HepG2 (cell line): ENCODE measurements around the gene ELP5. TPM values are rescaled to one million over a fixed set of nuclear protein-coding genes. Genes with fewer than 3 reads are reported as not detected.

Experiments
- CSRNP1 ChIP-seq: sonication (generic); formaldehyde crosslinking; IDR thresholded peaks from 2 replicates; pipeline ENCODE4 v1.8.1; 2023; ENCODE audit warnings: mild to moderate bottlenecking, missing genetic modification reagents
- EP300 ChIP-seq, 3 experiments: sonication (generic) in 1 of 3; formaldehyde crosslinking in 1 of 3; IDR thresholded peaks; 2 replicates each; pipeline versions ENCODE4 v1.5.1 to v1.6.1; 2011 to 2020; ENCODE audit warnings: low read depth in 2 of 3, low read length in 2 of 3, borderline replicate concordance in 1 of 3, improper control_type of control experiment in 1 of 3, mild to moderate bottlenecking in 1 of 3, missing genetic modification reagents in 1 of 3, moderate library complexity in 1 of 3
- FOXK1 ChIP-seq: sonication (generic); formaldehyde crosslinking; IDR thresholded peaks from 2 replicates; pipeline ENCODE4 v1.4.0; 2020; ENCODE audit warnings: low read depth, missing genetic modification reagents, borderline replicate concordance
- GABPA ChIP-seq, 2 experiments: IDR thresholded peaks; 2 replicates each; pipeline ENCODE4 v1.6.1; 2011 to 2016; ENCODE audit warnings: low read depth in 2 of 2, low read length in 1 of 2, missing biosample characterization in 1 of 2, missing genetic modification characterization in 1 of 2
- MIXL1 ChIP-seq: IDR thresholded peaks from 2 replicates; pipeline ENCODE4 v1.6.1; 2016
- PCBP1 ChIP-seq: fragments of 200-400 bp; formaldehyde crosslinking; IDR thresholded peaks from 2 replicates; pipeline ENCODE4 v1.6.1; 2017; ENCODE audit warnings: mild to moderate bottlenecking, low read depth, low read length, borderline replicate concordance
- PPARG ChIP-seq: conservative IDR thresholded peaks from 2 replicates; pipeline ENCODE4 v1.6.1; 2016; ENCODE audit warnings: missing biosample characterization, missing genetic modification reagents
- SNAPC4 ChIP-seq: sonication (generic); formaldehyde crosslinking; IDR thresholded peaks from 2 replicates; pipeline ENCODE4 v1.4.0; 2020; ENCODE audit warnings: mild to moderate bottlenecking, missing genetic modification reagents
- TEF ChIP-seq: sonication (generic); formaldehyde crosslinking; IDR thresholded peaks from 2 replicates; pipeline ENCODE4 v1.5.0; 2020; ENCODE audit warnings: missing genetic modification reagents
- ZHX1 ChIP-seq: sonication (generic); formaldehyde crosslinking; IDR thresholded peaks from 2 replicates; pipeline ENCODE4 v1.8.1; 2022; ENCODE audit warnings: low read depth, mild to moderate bottlenecking, missing genetic modification reagents
- ZNF160 ChIP-seq: sonication (generic); formaldehyde crosslinking; IDR thresholded peaks from 2 replicates; pipeline ENCODE4 v1.8.0; 2022; ENCODE audit warnings: mild to moderate bottlenecking, inconsistent platforms, missing genetic modification reagents
- ZNF280B ChIP-seq: sonication (generic); formaldehyde crosslinking; IDR thresholded peaks from 2 replicates; pipeline ENCODE4 v1.5.0; 2020; ENCODE audit warnings: missing genetic modification reagents, mild to moderate bottlenecking, borderline replicate concordance
- ZNF30 ChIP-seq: sonication (generic); formaldehyde crosslinking; IDR thresholded peaks from 2 replicates; pipeline ENCODE4 v1.5.0; 2020; ENCODE audit warnings: mild to moderate bottlenecking, missing genetic modification reagents
- ZNF737 ChIP-seq: sonication (generic); formaldehyde crosslinking; IDR thresholded peaks from 2 replicates; pipeline ENCODE4 v1.5.0; 2020; ENCODE audit warnings: missing genetic modification reagents, mild to moderate bottlenecking, borderline replicate concordance
- polyA plus RNA-seq, 8 experiments: library from polyadenylated mRNA; depleted of rRNA in 3 of 8; stranded (reverse) in 7 of 8; unstranded in 1 of 8; fragments of >200 nt; fragmentation: Illumina TruSeq in 4 of 8; extraction: Trizol in 4 of 8; gene quantifications; 2 replicates each; pipeline versions ENCODE4 v1.2.1 to v1.2.3, GENCODE V29; 2011 to 2016; ENCODE audit warnings: low read depth in 4 of 8, missing spikeins in 1 of 8, mixed read lengths in 1 of 8; ENCODE audit not compliant: insufficient read depth in 1 of 8
- total RNA-seq, 5 experiments: library from RNA; depleted of rRNA; stranded (reverse); fragments of >200 nt; fragmentation: Illumina TruSeq; extraction: Trizol; gene quantifications; 2 replicates each; pipeline ENCODE4 v1.2.3, GENCODE V29; 2016; ENCODE audit warnings: low read depth in 1 of 5

Gene ELP5
- total and polyA plus RNA-seq, 2 of the 13 experiments (the other 11 are each of a cell fraction or from before 2014, with no cell fraction given): 67.6 to 69.8 TPM

- TF ChIP-seq SNAPC4 (CRISPR knock-in tag): 0 out of 2 replicates have a peak, but pooled peaks have one; percentile 22
- peak; percentile 53; the same call in 1 of the 2 replicates for TF ChIP-seq ZHX1 (CRISPR knock-in tag)
- no peak for TF ChIP-seq FOXK1 (CRISPR knock-in tag)
- no peak for TF ChIP-seq ZNF30
- no peak for TF ChIP-seq GABPA (IDR thresholded peaks at IDR 0.05; ENCODE audit: low read depth, low read length)
- TF ChIP-seq GABPA (CRISPR knock-in tag; IDR thresholded peaks at IDR 0.05; ENCODE audit: low read depth): peak; percentile 68; the same call in 1 of the 2 replicates
- no peak for TF ChIP-seq ZNF737 (CRISPR knock-in tag)
- TF ChIP-seq PCBP1: no peak
- TF ChIP-seq MIXL1 (CRISPR knock-in tag): no peak
- no peak for TF ChIP-seq CSRNP1 (CRISPR knock-in tag)
- TF ChIP-seq TEF (CRISPR knock-in tag): no peak
- TF ChIP-seq ZNF160: no peak
- no peak; the same call in 1 of the 2 replicates for TF ChIP-seq PPARG (CRISPR knock-in tag)
- no peak for TF ChIP-seq EP300 (IDR thresholded peaks at IDR 0.05; ENCODE audit: low read depth in 2 of 2, low read length in 2 of 2)
- no peak; the same call in 1 of the 2 replicates for TF ChIP-seq EP300 (CRISPR knock-in tag; IDR thresholded peaks at IDR 0.05; ENCODE audit: borderline replicate concordance)
- no peak; the same call in 1 of the 2 replicates for TF ChIP-seq ZNF280B (CRISPR knock-in tag)
These were observed 55.1 kb downstream of the ELP5 start, which contains the start of gene EIF5A (continued) for GRCh38 chr17:7306911-7307685.
